Vagina (tissue), 2 donors: ENCODE measurements around the gene TXNL4A.

Source experiments
- POLR2A ChIP-seq, 2 donors: fragments of 450-650 bp; IDR thresholded peaks; one replicate each; pipeline ENCODE4 v1.6.1; 2017; ENCODE audit warnings: antibody characterized with exemption in 2 of 2, mild to moderate bottlenecking in 2 of 2, moderate library complexity in 2 of 2
- POLR2AphosphoS5 ChIP-seq, 2 donors: sonication (generic); formaldehyde crosslinking; IDR thresholded peaks; one replicate each; pipeline ENCODE4 v1.9.0; 2017; ENCODE audit warnings: antibody characterized with exemption in 2 of 2, mild to moderate bottlenecking in 2 of 2, low read depth in 1 of 2; ENCODE audit not compliant: insufficient read depth in 1 of 2
- TF ChIP-seq, protein P1 (sequence below), 3 experiments: fragments of 450-650 bp in 2 of 3; fragments of 200-600 bp in 1 of 3; sonication (generic) in 1 of 3; IDR thresholded peaks; one replicate each; pipeline ENCODE4 v1.5.1; 2017 to 2019; ENCODE audit warnings: antibody characterized with exemption in 3 of 3, mild to moderate bottlenecking in 2 of 3, moderate library complexity in 2 of 3

DNA sequence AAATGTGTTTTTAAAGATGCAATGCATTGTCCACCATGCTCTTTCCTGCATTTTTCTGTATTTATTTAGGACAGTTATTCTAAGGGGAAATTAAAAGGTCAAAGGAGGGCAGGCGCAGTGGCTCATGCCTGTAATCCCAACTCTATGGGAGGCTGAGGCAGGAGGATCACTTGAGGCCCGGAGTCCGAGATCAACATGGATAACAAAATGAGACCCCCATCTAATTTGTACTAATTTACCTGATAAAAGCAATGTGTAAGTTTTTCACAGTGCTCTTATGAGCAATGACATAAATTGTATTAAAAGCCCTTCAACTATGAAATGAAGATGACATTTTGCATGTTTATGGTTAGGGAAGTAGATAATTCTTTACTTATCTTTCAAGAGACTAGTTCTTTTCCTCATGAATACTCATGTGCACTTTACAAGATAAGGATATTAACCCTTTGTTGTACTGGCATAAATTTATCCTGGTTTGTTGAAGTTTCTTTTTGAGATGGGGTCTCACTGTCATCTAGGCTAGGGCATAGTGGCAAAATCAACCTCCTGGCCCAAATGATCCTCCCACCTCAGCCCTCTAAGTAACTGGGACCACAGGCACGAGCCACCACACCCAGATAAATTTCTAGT lies 14.2 kb downstream of the TXNL4A start:
- TF ChIP-seq, protein P1, sequence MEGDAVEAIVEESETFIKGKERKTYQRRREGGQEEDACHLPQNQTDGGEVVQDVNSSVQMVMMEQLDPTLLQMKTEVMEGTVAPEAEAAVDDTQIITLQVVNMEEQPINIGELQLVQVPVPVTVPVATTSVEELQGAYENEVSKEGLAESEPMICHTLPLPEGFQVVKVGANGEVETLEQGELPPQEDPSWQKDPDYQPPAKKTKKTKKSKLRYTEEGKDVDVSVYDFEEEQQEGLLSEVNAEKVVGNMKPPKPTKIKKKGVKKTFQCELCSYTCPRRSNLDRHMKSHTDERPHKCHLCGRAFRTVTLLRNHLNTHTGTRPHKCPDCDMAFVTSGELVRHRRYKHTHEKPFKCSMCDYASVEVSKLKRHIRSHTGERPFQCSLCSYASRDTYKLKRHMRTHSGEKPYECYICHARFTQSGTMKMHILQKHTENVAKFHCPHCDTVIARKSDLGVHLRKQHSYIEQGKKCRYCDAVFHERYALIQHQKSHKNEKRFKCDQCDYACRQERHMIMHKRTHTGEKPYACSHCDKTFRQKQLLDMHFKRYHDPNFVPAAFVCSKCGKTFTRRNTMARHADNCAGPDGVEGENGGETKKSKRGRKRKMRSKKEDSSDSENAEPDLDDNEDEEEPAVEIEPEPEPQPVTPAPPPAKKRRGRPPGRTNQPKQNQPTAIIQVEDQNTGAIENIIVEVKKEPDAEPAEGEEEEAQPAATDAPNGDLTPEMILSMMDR (IDR thresholded peaks at IDR 0.05): no peak
- TF ChIP-seq POLR2AphosphoS5 (IDR thresholded peaks at IDR 0.05; ENCODE audit: insufficient read depth in 1 of 2, low read depth in 1 of 2) (no peak), POLR2A (IDR thresholded peaks at IDR 0.05) (no peak)
